Right atrium auricular region (tissue), 2 donors: Measurements from ENCODE around the gene FBXL15. TPM values are rescaled to one million over a fixed set of nuclear protein-coding genes. Genes with fewer than 3 reads are reported as not detected.

Experiments used
- DNase-seq: peaks from one replicate; pipeline ENCODE4 v3.0.0-alpha.2; 2019; ENCODE audit warnings: low spot score
- H3K27ac ChIP-seq, 2 donors: fragments of 200-600 bp; sonication (generic); 1 replicate in 1 of 2; 2 replicates in 1 of 2; pipeline ENCODE4 v1.5.1; 2016 to 2019
- H3K27me3 ChIP-seq, 2 donors: fragments of 200-600 bp; sonication (generic); one replicate each; pipeline versions ENCODE4 v1.5.1 to v1.6.0; 2017 to 2019
- H3K36me3 ChIP-seq: fragments of 200-600 bp; sonication (generic); one replicate; pipeline ENCODE4 v1.5.1; 2016
- H3K4me1 ChIP-seq, 2 donors: fragments of 200-600 bp; sonication (generic); one replicate each; pipeline versions ENCODE4 v1.5.1 to v1.6.0; 2017 to 2019
- H3K4me3 ChIP-seq, 2 donors: fragments of 200-600 bp; sonication (generic); 1 replicate in 1 of 2; 2 replicates in 1 of 2; pipeline ENCODE4 v1.5.1; 2017 to 2019; ENCODE audit warnings: mild to moderate bottlenecking in 1 of 2, moderate library complexity in 1 of 2
- H3K9me3 ChIP-seq, 2 donors: fragments of 200-600 bp; sonication (generic); one replicate each; pipeline ENCODE4 v1.5.1; 2019
- total RNA-seq, 2 donors: library from RNA; depleted of rRNA; stranded (reverse); fragments of >200 nt; gene quantifications; one replicate each; pipeline ENCODE4 v1.1.0, GENCODE V29; 2016
- TF ChIP-seq, protein P1 (sequence below), 2 donors: fragments of 200-600 bp; sonication (generic); IDR thresholded peaks; one replicate each; pipeline ENCODE4 v1.5.1; 2019; ENCODE audit warnings: antibody characterized with exemption in 2 of 2

Gene FBXL15, protein sequence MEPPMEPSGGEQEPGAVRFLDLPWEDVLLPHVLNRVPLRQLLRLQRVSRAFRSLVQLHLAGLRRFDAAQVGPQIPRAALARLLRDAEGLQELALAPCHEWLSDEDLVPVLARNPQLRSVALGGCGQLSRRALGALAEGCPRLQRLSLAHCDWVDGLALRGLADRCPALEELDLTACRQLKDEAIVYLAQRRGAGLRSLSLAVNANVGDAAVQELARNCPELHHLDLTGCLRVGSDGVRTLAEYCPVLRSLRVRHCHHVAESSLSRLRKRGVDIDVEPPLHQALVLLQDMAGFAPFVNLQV
- 10 to 100 TPM; 16.6 to 21.3 TPM for total RNA-seq

DNA sequence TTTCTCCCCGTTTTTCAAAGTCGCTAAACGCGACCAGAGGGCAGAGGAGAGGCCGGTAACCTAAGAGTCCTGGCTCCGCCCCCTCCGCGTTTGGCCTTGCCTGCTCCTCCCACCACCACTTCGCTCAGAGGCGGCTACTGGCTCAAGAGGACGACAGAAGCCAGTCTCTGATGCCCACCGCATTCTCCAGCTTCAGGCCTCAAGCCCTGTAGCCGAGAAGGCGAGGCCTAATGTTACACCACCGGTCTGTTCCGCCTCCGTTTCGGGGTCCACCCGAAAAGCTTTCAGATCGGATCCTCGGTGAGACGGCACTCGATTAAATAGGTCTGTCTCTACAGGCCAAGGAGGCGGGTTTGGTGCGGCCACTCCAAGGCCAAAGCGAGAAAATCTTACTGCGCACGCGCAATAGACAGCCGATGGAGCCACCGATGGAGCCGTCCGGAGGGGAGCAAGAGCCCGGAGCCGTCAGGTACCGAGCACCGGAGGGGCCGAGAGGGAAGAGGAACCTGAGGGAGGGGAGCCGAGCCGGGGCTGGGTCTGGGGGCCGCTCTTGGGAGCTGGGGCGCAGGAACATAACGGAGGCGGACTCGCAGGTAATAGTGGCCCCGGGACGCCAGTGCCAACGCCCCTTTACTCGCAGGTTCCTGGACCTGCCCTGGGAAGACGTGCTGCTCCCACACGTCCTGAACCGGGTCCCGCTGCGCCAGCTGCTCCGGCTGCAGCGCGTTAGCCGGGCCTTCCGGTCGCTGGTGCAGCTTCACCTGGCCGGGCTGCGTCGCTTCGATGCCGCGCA lies at the start of gene FBXL15:
TSS of gene FBXL15 (plus strand) at position 123 of the 793 bp plus-strand sequence. CDS start at position 417, 294 bp downstream.
- peak within 1 kb of the TSS; percentile 85 to 89 for H3K27ac ChIP-seq
- H3K36me3 ChIP-seq: peaks cover 8% of the 10 kb centered on the region
- peaks cover 0 to 3% of the 10 kb centered on the region in 2 donors for H3K27me3 ChIP-seq
- no peaks in the 10 kb centered on the region for H3K9me3 ChIP-seq
- TF ChIP-seq, protein P1, sequence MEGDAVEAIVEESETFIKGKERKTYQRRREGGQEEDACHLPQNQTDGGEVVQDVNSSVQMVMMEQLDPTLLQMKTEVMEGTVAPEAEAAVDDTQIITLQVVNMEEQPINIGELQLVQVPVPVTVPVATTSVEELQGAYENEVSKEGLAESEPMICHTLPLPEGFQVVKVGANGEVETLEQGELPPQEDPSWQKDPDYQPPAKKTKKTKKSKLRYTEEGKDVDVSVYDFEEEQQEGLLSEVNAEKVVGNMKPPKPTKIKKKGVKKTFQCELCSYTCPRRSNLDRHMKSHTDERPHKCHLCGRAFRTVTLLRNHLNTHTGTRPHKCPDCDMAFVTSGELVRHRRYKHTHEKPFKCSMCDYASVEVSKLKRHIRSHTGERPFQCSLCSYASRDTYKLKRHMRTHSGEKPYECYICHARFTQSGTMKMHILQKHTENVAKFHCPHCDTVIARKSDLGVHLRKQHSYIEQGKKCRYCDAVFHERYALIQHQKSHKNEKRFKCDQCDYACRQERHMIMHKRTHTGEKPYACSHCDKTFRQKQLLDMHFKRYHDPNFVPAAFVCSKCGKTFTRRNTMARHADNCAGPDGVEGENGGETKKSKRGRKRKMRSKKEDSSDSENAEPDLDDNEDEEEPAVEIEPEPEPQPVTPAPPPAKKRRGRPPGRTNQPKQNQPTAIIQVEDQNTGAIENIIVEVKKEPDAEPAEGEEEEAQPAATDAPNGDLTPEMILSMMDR (IDR thresholded peaks at IDR 0.05): no peak
- H3K4me1 ChIP-seq: peaks cover 0 to 41% of the 10 kb centered on the region in 2 donors
- DNase-seq: peak; percentile 99
- H3K4me3 ChIP-seq: peak within 1 kb of the TSS; percentile 71 to 94

DNA sequence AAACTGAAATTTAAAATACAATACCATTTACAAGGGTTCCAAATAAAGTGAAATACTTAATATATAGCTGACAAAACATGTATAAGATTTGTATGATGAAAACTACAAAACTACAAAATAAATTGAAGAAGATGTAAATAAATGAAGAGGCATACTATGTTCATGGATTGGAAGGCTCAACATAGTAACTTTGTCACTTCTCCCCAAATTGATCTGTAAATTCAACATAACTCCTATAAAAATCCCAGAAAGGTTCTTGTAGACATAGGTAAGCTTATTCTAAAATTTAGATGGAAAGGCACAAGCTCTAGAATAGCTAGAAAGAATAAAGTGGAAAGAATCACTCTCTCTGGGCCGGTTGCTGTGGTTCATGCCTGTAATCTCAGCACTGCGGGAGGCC lies 49.3 kb upstream of the FBXL15 start:
- TF ChIP-seq, protein P1 (IDR thresholded peaks at IDR 0.05): no peak
- Histone ChIP-seq H3K27me3 (no peaks in the 10 kb centered on the region), H3K4me1 (no peaks in the 10 kb centered on the region), H3K27ac (no peak overlapping the region), H3K4me3 (no peak overlapping the region), H3K9me3 (peaks cover 0 to 9% of the 10 kb centered on the region in 2 donors), H3K36me3 (peaks cover 94% of the 10 kb centered on the region)
- DNase-seq: no peak

DNA sequence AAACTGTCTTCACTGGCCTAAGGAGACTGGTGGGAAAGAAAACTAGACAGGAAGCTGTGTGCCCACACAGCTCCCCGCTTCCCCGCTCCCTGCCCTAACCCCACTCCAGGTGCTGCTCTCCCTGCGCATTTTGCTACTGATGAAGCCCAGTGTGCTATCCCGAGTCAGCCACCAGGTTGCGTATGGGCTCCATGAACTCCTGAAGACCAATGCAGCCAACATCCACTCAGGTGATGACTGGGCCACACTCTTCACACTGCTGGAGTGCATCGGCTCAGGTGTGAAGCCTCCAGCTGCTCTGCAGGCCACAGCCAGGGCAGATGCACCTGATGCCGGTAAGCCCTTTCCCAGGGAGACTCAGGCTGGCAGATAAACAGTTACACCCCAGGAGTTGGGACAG lies 45.4 kb upstream of the FBXL15 start:
- Histone ChIP-seq H3K9me3 (peaks cover 0 to 9% of the 10 kb centered on the region in 2 donors), H3K36me3 (peaks cover 90% of the 10 kb centered on the region), H3K4me1 (no peaks in the 10 kb centered on the region), H3K27ac (no peak overlapping the region), H3K27me3 (no peaks in the 10 kb centered on the region), H3K4me3 (no peak overlapping the region)
- TF ChIP-seq, protein P1 (IDR thresholded peaks at IDR 0.05): no peak
- no peak for DNase-seq

DNA sequence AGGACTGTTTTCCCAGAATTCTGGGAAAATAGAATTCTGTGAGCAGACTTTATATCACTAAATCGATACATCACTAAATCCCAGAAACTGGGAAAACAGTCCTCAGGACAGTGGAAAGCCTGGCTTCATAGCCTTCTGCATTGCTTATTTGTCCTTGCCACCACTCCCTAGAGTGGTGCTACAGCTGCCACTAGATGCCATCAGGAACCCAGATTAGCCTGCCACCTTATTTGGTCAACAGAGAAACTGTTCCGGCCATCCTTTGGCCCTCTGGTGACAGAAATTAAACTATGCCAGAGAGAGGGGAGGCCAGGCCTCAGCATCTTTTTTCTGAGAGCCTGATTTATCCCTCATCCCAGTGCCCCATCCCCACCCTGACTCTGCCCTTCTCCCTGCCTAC lies 44.8 kb upstream of the FBXL15 start:
- peaks cover 0 to 7% of the 10 kb centered on the region in 2 donors for H3K9me3 ChIP-seq
- H3K36me3 ChIP-seq: peaks cover 90% of the 10 kb centered on the region
- H3K27ac ChIP-seq: no peak overlapping the region
- no peak overlapping the region for H3K4me3 ChIP-seq
- H3K4me1 ChIP-seq: no peaks in the 10 kb centered on the region
- TF ChIP-seq, protein P1 (IDR thresholded peaks at IDR 0.05): no peak
- DNase-seq: no peak
- H3K27me3 ChIP-seq: no peaks in the 10 kb centered on the region

DNA sequence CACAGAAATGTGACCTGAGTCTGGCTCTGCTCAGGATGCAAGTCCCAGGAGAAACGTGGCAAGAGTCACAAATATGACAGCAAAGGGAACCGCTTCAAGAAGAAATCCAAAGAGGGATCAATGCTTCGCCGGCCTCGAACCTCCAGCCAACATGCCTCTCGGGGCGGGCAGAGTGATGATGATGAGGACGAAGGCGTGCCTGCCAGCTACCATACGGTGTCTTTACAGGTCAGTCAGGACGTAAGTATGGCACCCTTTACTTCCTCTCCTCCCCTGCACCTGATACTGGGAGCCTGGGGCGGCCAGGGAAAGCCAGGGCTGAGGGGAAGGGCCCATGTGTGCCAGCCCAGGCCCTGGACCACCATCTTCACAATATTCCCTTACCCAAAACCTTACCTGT lies 43.7 kb upstream of the FBXL15 start:
- no peak for DNase-seq
- TF ChIP-seq, protein P1 (IDR thresholded peaks at IDR 0.05): no peak
- no peak overlapping the region for H3K27ac ChIP-seq

More for the DNA sequence above, 43.7 kb upstream of the FBXL15 start:
- no peak overlapping the region for H3K4me3 ChIP-seq
- no peaks in the 10 kb centered on the region for H3K9me3 ChIP-seq
- H3K36me3 ChIP-seq: peaks cover 87% of the 10 kb centered on the region
- no peaks in the 10 kb centered on the region for H3K27me3 ChIP-seq
- H3K4me1 ChIP-seq: no peaks in the 10 kb centered on the region
